ENCODE results near the gene ACOX1. TPM values are rescaled to one million over a fixed set of nuclear protein-coding genes. Genes with fewer than 3 reads are reported as not detected.

ACOX1 gene
- total RNA-seq, 4 donors from 2014 or later: 97.3 to 165 (median 103) TPM

DNA sequence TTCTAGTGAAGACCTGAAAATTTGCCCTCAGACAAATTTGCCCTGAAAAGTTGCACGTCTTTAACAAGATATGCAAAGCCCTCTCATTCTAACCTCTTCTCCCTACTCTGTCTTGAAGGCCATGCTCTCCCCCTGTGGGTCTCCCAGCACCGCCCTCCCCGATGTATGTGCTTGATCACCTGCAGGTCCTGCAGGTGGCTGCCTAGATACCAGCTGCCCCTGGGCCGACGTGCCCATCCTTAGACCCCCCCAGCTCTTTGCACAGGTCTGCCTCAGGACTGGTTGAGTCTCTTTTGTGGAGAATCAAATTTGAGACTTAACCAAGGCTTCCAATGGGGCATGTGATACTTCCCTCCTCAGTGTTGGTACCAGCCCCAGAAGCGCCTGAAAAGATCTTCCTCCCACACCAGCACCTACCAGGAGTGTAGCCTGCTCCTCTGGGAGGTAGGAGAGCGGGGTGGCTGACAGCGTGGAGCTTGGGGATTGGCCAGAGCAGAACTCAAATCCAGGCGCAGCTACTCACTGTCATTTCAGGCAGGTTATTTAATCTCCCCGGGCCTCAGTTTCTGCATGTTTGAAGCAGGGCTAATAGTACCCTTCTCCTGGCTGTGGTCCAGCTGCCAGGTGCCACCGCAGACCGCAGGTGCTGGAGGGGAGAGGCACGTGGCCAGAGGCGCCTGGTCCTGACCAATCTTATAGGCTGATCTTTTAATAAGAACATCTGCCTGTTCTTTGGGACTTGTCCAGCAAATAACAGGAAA is 69.7 kb downstream of the ACOX1 start:
- TF ChIP-seq, protein P1, sequence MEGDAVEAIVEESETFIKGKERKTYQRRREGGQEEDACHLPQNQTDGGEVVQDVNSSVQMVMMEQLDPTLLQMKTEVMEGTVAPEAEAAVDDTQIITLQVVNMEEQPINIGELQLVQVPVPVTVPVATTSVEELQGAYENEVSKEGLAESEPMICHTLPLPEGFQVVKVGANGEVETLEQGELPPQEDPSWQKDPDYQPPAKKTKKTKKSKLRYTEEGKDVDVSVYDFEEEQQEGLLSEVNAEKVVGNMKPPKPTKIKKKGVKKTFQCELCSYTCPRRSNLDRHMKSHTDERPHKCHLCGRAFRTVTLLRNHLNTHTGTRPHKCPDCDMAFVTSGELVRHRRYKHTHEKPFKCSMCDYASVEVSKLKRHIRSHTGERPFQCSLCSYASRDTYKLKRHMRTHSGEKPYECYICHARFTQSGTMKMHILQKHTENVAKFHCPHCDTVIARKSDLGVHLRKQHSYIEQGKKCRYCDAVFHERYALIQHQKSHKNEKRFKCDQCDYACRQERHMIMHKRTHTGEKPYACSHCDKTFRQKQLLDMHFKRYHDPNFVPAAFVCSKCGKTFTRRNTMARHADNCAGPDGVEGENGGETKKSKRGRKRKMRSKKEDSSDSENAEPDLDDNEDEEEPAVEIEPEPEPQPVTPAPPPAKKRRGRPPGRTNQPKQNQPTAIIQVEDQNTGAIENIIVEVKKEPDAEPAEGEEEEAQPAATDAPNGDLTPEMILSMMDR (IDR thresholded peaks at IDR 0.05; ENCODE audit: low read depth): no peak

DNA sequence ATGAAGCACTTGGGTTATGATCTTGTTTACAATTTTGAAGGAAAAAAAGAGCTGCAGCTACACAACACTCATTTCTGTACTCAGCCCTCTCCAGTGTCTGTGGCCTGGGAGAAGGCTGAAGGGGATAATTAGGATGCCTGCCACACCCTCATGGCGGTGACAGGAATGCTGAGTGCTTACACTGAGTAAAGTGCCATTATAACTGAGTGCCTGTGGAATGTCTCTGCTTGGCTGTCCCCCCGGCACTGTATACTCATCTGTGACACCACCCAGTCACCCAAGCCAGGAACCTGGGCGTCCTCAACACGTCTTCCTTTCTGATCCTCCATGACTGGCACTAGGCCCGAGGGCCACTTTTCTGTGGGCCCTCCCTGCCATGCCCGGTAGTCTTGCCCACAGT is 70.8 kb downstream of the ACOX1 start:
- TF ChIP-seq, protein P1 (IDR thresholded peaks at IDR 0.05; ENCODE audit: low read depth): no peak

DNA sequence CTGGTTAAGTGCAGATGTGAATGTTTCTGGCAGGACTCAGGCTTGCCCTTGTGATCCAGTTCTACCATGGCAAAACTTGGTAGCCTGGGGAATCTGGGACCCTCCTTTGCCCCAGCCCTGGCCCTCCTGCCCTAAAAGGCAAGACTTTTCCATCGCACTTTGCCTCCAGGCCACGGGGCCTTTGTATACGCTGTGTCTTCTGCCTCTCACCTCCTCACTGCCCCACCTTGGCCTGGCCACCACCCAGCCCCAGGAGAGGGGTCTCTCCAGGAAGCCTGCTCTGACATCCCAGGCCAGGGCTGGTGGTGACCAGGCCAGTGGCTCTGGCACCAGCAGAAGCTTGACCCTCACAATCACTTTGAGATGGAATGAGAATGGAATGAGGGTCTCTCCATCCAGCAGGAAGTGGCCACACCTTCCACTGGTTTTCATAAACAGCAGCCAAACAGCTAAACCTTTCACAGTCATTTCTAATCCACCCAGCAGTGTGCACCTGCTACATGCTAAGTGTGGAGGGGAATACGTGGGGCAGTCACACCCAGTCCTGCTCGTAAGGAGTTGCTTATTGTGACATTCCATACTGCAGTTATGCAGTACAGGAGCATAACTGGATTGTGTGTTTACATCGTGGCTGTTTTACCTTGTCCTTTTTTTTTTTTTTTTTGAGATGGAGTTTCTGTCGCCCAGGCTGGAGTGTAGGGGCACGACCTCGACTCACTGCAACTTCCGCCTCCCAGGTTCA is 72.7 kb downstream of the ACOX1 start:
- TF ChIP-seq, protein P1 (IDR thresholded peaks at IDR 0.05; ENCODE audit: low read depth): no peak

DNA sequence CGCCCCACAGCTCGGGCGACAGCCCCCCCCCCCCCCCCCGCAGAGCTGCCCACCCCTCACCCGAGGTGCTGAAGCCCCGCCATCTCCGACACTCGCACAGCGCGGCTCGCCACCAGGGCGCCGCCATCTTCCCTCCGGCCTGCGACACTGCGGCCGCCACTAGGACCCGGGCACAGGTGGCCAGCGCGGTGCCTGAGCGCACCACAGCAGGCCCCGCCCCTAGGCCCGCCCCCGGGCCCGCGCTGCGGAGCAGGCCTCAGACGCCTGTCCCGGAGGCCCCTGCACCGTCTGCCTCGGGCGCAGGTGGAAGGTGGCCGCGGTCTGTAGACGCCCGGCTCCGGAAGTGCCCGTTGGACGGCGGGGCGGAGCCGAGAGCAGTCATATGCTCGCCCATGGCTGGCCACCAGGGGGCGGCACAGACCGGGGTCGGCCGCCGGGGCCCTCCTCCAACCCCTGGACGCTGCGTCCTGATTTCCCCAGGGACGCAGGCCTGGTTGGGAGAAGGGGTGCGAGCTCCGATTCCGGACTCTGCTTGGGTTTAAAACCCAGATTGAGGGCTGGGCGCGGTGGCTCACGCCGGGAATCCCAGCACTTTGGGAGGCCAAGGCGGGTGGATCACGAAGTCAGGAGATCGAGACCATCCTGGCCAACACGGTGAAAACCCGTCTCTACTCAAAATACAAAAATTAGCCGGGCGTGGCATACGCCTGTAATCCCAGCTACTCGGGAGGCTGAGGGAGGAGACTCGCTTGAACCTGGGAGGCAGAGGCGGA is 74.0 kb downstream of the ACOX1 start, which contains the start of gene MRPL38:
Gene MRPL38 (minus strand): TSS at position 136 of the 773 bp plus-strand sequence. CDS start 9 bp downstream, at position 127.
- TF ChIP-seq, protein P1 (IDR thresholded peaks at IDR 0.05; ENCODE audit: low read depth): no peak

DNA sequence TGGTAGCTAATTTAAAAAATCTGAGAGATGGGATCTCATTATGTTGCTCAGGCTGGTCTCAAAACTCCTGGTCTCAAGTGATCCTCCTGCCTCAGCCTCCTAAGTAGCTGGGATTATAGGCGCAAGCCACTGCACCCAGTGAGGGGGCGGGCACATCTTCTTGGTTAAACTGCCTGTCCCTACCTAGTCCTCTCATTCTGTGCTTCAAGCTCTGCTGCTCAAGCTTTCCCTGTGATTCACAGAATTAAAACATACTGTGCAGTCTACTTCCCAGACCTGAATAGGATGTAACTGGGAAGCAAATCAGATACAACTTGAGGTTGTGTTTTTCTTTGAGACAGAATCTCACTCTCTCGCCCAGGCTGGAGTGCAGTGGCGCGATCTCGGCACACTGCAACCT is 76.6 kb downstream of the ACOX1 start:
- TF ChIP-seq, protein P1 (IDR thresholded peaks at IDR 0.05; ENCODE audit: low read depth): no peak

DNA sequence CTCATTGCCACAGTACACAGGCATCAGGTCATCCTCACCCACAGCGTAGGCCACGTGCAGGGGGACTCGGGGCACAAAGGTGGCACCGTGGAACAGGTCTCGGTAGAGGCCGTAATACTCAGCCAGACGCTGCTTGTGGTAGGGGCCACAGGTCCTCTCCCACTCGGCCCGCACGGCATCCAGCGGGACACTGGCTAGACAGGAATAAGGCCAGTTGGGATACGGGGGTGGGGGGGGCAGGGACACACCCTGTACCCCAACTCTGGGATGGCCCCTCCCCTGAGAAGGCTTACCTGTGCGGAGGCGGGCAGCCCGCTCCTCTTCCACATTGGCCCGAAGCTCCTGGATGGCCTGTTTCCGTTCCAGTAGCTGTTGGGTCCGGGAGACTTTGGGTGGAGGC is 77.2 kb downstream of the ACOX1 start:
- TF ChIP-seq, protein P1 (IDR thresholded peaks at IDR 0.05; ENCODE audit: low read depth): no peak

Measured in subcutaneous adipose tissue (tissue), 4 donors.